Astrocyte (in vitro differentiated cells and primary cell): ENCODE data around the gene FRMD4A. TPM values are rescaled to one million over a fixed set of nuclear protein-coding genes. Genes with fewer than 3 reads are reported as not detected.

Experiments
- DNase-seq: peaks from one replicate; pipeline ENCODE4 v3.0.0-alpha.2; 2010; ENCODE audit warnings: low read depth
- FAIRE-seq: peaks from 2 replicates; lab custom pipeline; 2011; peaks lifted over from hg19 to GRCh38; lab: Jason Lieb, UNC
- H2AFZ ChIP-seq: 2 replicates; pipeline ENCODE4 v1.6.0; 2012; ENCODE audit warnings: low read depth, low read length, inconsistent platforms
- H3K27ac ChIP-seq: 2 replicates; pipeline ENCODE4 v1.5.1; 2011; ENCODE audit warnings: low read depth, low read length, inconsistent platforms
- H3K27me3 ChIP-seq: 2 replicates; pipeline ENCODE4 v1.6.0; 2011; ENCODE audit warnings: low read length, inconsistent platforms; ENCODE audit not compliant: insufficient read depth
- H3K36me3 ChIP-seq: 2 replicates; pipeline ENCODE4 v1.5.1; 2011; ENCODE audit warnings: low read length, inconsistent platforms; ENCODE audit not compliant: insufficient read depth
- H3K4me1 ChIP-seq: 2 replicates; pipeline ENCODE4 v1.5.1; 2011; ENCODE audit warnings: low read length, inconsistent platforms; ENCODE audit not compliant: insufficient read depth
- H3K4me2 ChIP-seq: 2 replicates; pipeline ENCODE4 v1.6.0; 2012; ENCODE audit warnings: low read length, inconsistent platforms
- H3K4me3 ChIP-seq: 2 replicates; pipeline ENCODE4 v1.5.1; 2011; ENCODE audit warnings: low read depth, mild to moderate bottlenecking, low read length, inconsistent platforms; ENCODE audit not compliant: insufficient read depth
- H3K79me2 ChIP-seq: 2 replicates; pipeline ENCODE4 v1.6.0; 2012; ENCODE audit warnings: mild to moderate bottlenecking, low read length, inconsistent platforms; ENCODE audit not compliant: insufficient read depth
- H3K9ac ChIP-seq: 2 replicates; pipeline ENCODE4 v1.6.0; 2012; ENCODE audit warnings: mild to moderate bottlenecking, low read length, inconsistent platforms
- H3K9me3 ChIP-seq: 2 replicates; pipeline ENCODE4 v1.5.1; 2012; ENCODE audit warnings: low read depth, mild to moderate bottlenecking, low read length, inconsistent platforms; ENCODE audit not compliant: insufficient read depth
- H4K20me1 ChIP-seq: 2 replicates; pipeline ENCODE4 v1.6.0; 2012; ENCODE audit warnings: low read length, inconsistent platforms; ENCODE audit not compliant: insufficient read depth
- H3K27ac Mint-ChIP-seq: one replicate; pipeline ENCODE4 v1.8.0; 2021; ENCODE audit warnings: mild to moderate bottlenecking, mixed read lengths; ENCODE audit not compliant: unreplicated experiment
- H3K27me3 Mint-ChIP-seq: one replicate; pipeline ENCODE4 v1.8.0; 2021; ENCODE audit warnings: low read depth, mixed read lengths; ENCODE audit not compliant: unreplicated experiment
- H3K36me3 Mint-ChIP-seq: one replicate; pipeline ENCODE4 v1.8.0; 2021; ENCODE audit warnings: low read depth, mixed read lengths; ENCODE audit not compliant: unreplicated experiment
- H3K4me1 Mint-ChIP-seq: one replicate; pipeline ENCODE4 v1.8.0; 2021; ENCODE audit warnings: low read depth, mixed read lengths; ENCODE audit not compliant: unreplicated experiment
- H3K4me3 Mint-ChIP-seq: one replicate; pipeline ENCODE4 v1.8.0; 2021; ENCODE audit warnings: mild to moderate bottlenecking, moderate library complexity, mixed read lengths; ENCODE audit not compliant: unreplicated experiment
- H3K9me3 Mint-ChIP-seq: one replicate; pipeline ENCODE4 v1.8.0; 2021; ENCODE audit warnings: mild to moderate bottlenecking, mixed read lengths; ENCODE audit not compliant: unreplicated experiment
- EZH2 ChIP-seq: IDR thresholded peaks from 2 replicates; pipeline ENCODE4 v1.6.1; 2012; ENCODE audit warnings: mild to moderate bottlenecking, low read length, inconsistent platforms; ENCODE audit not compliant: insufficient read depth
- total RNA-seq: library from RNA; stranded (reverse); gene quantifications from 2 replicates; pipeline ENCODE4 v1.2.1, GENCODE V29; 2021
- TF ChIP-seq, protein P1 (sequence below): IDR thresholded peaks from 2 replicates; pipeline ENCODE4 v1.5.1; 2011; ENCODE audit warnings: low read depth, mild to moderate bottlenecking, inconsistent platforms, low read length, moderate library complexity; ENCODE audit not compliant: insufficient read depth

The FRMD4A gene
- total RNA-seq, 1 donor from 2014 or later = 82.5 TPM

DNA sequence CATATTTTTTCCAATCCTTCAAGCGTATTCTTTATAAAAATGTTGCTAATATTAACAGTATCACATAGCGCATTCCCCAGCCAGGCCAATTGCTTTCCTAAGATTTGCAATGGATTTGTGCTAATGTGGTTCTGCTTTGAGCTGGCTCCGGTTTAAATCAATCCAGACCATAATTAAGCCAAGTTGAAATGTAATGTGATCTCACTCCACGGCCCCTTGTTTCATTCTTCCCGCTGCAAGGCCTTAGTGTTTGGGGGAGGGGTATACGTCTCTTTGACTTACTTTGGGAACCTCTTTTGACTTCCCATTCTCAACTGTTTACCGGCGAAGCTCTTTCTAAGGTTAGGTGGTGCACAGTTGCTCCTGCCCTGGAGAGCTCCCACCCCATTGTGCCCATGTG lies 657.6 kb downstream of the FRMD4A start:
- no peak for FAIRE-seq
- no peak overlapping the region for H3K4me3 ChIP-seq

DNA sequence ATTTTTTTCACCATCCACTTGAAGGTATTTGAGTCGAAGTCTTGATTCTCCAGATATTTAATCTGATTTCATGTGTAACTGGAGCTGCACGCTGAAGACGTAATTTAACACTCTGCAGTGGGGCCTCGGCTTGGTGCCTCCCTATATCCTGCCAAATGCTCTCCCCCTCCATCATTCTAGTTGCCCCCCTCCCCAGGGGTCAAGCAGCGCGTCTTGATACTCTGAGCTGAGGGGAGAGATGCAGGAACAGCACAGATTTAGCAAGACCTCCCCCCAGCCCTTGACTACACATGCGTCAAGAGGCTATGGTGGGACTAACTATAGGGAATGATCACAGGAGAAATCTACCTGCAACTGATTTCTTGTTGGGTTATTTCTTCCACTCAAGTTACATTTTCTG lies 658.2 kb downstream of the FRMD4A start:
- no peak overlapping the region for H2AFZ ChIP-seq
- peaks cover 53% of the 10 kb centered on the region for H3K79me2 ChIP-seq
- peaks cover 77% of the 10 kb centered on the region for H3K36me3 ChIP-seq
- H3K27me3 Mint-ChIP-seq = no peaks in the 10 kb centered on the region
- DNase-seq (no peak), FAIRE-seq (no peak)
- no peak overlapping the region for H3K9ac ChIP-seq
- H3K4me3 ChIP-seq = no peak overlapping the region
- no peak overlapping the region for H3K27ac Mint-ChIP-seq
- no peak for TF ChIP-seq EZH2
- TF ChIP-seq, protein P1, sequence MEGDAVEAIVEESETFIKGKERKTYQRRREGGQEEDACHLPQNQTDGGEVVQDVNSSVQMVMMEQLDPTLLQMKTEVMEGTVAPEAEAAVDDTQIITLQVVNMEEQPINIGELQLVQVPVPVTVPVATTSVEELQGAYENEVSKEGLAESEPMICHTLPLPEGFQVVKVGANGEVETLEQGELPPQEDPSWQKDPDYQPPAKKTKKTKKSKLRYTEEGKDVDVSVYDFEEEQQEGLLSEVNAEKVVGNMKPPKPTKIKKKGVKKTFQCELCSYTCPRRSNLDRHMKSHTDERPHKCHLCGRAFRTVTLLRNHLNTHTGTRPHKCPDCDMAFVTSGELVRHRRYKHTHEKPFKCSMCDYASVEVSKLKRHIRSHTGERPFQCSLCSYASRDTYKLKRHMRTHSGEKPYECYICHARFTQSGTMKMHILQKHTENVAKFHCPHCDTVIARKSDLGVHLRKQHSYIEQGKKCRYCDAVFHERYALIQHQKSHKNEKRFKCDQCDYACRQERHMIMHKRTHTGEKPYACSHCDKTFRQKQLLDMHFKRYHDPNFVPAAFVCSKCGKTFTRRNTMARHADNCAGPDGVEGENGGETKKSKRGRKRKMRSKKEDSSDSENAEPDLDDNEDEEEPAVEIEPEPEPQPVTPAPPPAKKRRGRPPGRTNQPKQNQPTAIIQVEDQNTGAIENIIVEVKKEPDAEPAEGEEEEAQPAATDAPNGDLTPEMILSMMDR = no peak
- peaks cover 1% of the 10 kb centered on the region for H3K4me1 Mint-ChIP-seq
- H4K20me1 ChIP-seq = peaks cover 49% of the 10 kb centered on the region
- no peaks in the 10 kb centered on the region for H3K4me1 ChIP-seq
- H3K36me3 Mint-ChIP-seq = peaks cover 49% of the 10 kb centered on the region
- H3K4me3 Mint-ChIP-seq = no peak overlapping the region
- H3K9me3 Mint-ChIP-seq = peaks cover 6% of the 10 kb centered on the region
- no peaks in the 10 kb centered on the region for H3K27me3 ChIP-seq
- no peak overlapping the region for H3K27ac ChIP-seq
- no peak overlapping the region for H3K4me2 ChIP-seq
- H3K9me3 ChIP-seq = no peaks in the 10 kb centered on the region

More for the DNA sequence above, 657.6 kb downstream of the FRMD4A start:
- peaks cover 46% of the 10 kb centered on the region for H3K36me3 Mint-ChIP-seq
- no peaks in the 10 kb centered on the region for H3K27me3 Mint-ChIP-seq
- peaks cover 59% of the 10 kb centered on the region for H3K79me2 ChIP-seq
- no peak overlapping the region for H2AFZ ChIP-seq
- peaks cover 1% of the 10 kb centered on the region for H3K4me1 Mint-ChIP-seq
- H3K36me3 ChIP-seq = peaks cover 77% of the 10 kb centered on the region
- no peak overlapping the region for H3K9ac ChIP-seq
- no peak overlapping the region for H3K4me2 ChIP-seq
- no peak for DNase-seq
- H3K4me3 Mint-ChIP-seq = no peak overlapping the region
- no peak overlapping the region for H3K27ac Mint-ChIP-seq
- H3K4me1 ChIP-seq = no peaks in the 10 kb centered on the region
- no peaks in the 10 kb centered on the region for H3K9me3 ChIP-seq
- peaks cover 6% of the 10 kb centered on the region for H3K9me3 Mint-ChIP-seq
- no peaks in the 10 kb centered on the region for H3K27me3 ChIP-seq
- TF ChIP-seq, protein P1 = no peak
- TF ChIP-seq EZH2 = no peak
- H4K20me1 ChIP-seq = peaks cover 47% of the 10 kb centered on the region
- no peak overlapping the region for H3K27ac ChIP-seq

DNA sequence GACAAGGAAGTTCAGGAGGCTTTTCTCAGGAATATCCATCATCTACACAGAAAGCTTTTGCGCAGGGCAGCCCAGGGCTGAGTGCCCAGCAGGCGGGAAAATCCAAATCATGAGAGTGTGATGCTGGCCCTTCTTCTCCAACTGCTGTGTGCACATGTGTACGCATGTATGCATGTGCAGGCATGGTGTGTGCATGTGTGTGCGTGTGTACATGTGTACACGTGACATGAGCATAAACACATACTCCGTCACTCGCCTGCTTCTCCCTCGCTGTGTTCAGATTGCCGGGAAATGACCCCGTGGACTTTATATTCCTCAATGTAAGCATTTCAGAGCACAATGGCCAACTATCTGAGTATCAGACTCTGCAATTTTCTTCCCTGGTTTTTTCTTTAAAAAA lies 658.8 kb downstream of the FRMD4A start:
- Mint-ChIP-seq H3K36me3 (peaks cover 49% of the 10 kb centered on the region), H3K4me1 (peaks cover 1% of the 10 kb centered on the region), H3K9me3 (peaks cover 6% of the 10 kb centered on the region), H3K4me3 (no peak overlapping the region), H3K27ac (no peak overlapping the region), H3K27me3 (no peaks in the 10 kb centered on the region)
- no peak for FAIRE-seq
- Histone ChIP-seq H3K9ac (no peak overlapping the region), H3K4me2 (no peak overlapping the region), H2AFZ (no peak overlapping the region), H3K27me3 (no peaks in the 10 kb centered on the region), H3K79me2 (peaks cover 46% of the 10 kb centered on the region), H3K4me1 (no peaks in the 10 kb centered on the region), H3K27ac (no peak overlapping the region), H4K20me1 (peaks cover 52% of the 10 kb centered on the region), H3K36me3 (peaks cover 75% of the 10 kb centered on the region), H3K4me3 (no peak overlapping the region), H3K9me3 (no peaks in the 10 kb centered on the region)
- no peak for TF ChIP-seq EZH2
- TF ChIP-seq, protein P1 = no peak
- no peak for DNase-seq
